Mucosa of rectum (tissue), 2 donors: Measurements from ENCODE around the gene PTPRD.

Experiments
- H3K27ac ChIP-seq, 2 donors: one replicate each; pipeline ENCODE4 v1.7.0; 2013; ENCODE audit warnings: inconsistent platforms in 2 of 2, low read depth in 2 of 2, low read length in 2 of 2
- H3K27me3 ChIP-seq, 2 donors: one replicate each; pipeline ENCODE4 v1.7.0; 2013; ENCODE audit warnings: low read length in 2 of 2; ENCODE audit not compliant: control insufficient read depth in 2 of 2, insufficient read depth in 2 of 2
- H3K36me3 ChIP-seq, 2 donors: one replicate each; pipeline ENCODE4 v1.7.0; 2013; ENCODE audit warnings: low read length in 2 of 2; ENCODE audit not compliant: control insufficient read depth in 2 of 2, insufficient read depth in 2 of 2
- H3K4me1 ChIP-seq, 2 donors: one replicate each; pipeline ENCODE4 v1.7.0; 2013; ENCODE audit warnings: low read length in 2 of 2, mild to moderate bottlenecking in 1 of 2; ENCODE audit not compliant: control insufficient read depth in 2 of 2, insufficient read depth in 2 of 2
- H3K4me3 ChIP-seq, 2 donors: one replicate each; pipeline ENCODE4 v1.7.0; 2013; ENCODE audit warnings: low read length in 2 of 2
- H3K9ac ChIP-seq, 2 donors: one replicate each; pipeline ENCODE4 v1.7.0; 2013; ENCODE audit warnings: low read length in 2 of 2, low read depth in 1 of 2, mild to moderate bottlenecking in 1 of 2
- H3K9me3 ChIP-seq, 2 donors: one replicate each; pipeline ENCODE4 v1.7.0; 2013; ENCODE audit warnings: low read length in 2 of 2; ENCODE audit not compliant: control insufficient read depth in 2 of 2
- donor health status: healthy.
- donor health status: Normal muscosa, but diverticular disease.

The PTPRD gene

GRCh38 chr9:9556865-9557803, 1055.7 kb downstream of the PTPRD start:
- Histone ChIP-seq H3K9ac (no peak overlapping the region), H3K36me3 (no peaks in the 10 kb centered on the region), H3K27me3 (no peaks in the 10 kb centered on the region), H3K4me3 (no peak overlapping the region), H3K27ac (no peak overlapping the region), H3K9me3 (no peaks in the 10 kb centered on the region), H3K4me1 (no peaks in the 10 kb centered on the region)

GRCh38 chr9:9552665-9553064, 1060.1 kb downstream of the PTPRD start:
- H3K4me1 ChIP-seq = no peaks in the 10 kb centered on the region
- no peaks in the 10 kb centered on the region for H3K27me3 ChIP-seq
- H3K4me3 ChIP-seq = no peak overlapping the region
- H3K9me3 ChIP-seq = no peaks in the 10 kb centered on the region
- H3K9ac ChIP-seq = no peak overlapping the region
- H3K27ac ChIP-seq = no peak overlapping the region
- no peaks in the 10 kb centered on the region for H3K36me3 ChIP-seq

- no peaks in the 10 kb centered on the region for H3K9me3 ChIP-seq
- H3K27ac ChIP-seq = no peak overlapping the region
Measured at GRCh38 chr9:9538766-9539165, 1074.0 kb downstream of the PTPRD start.

GRCh38 chr9:9538356-9538755, 1074.4 kb downstream of the PTPRD start:
- no peak overlapping the region for H3K4me3 ChIP-seq
- H3K9me3 ChIP-seq = no peaks in the 10 kb centered on the region
- H3K4me1 ChIP-seq = no peaks in the 10 kb centered on the region
- H3K9ac ChIP-seq = no peak overlapping the region
- no peak overlapping the region for H3K27ac ChIP-seq
- no peaks in the 10 kb centered on the region for H3K36me3 ChIP-seq
- no peaks in the 10 kb centered on the region for H3K27me3 ChIP-seq

More at GRCh38 chr9:9538766-9539165, 1074.0 kb downstream of the PTPRD start:
- H3K27me3 ChIP-seq = no peaks in the 10 kb centered on the region
- H3K36me3 ChIP-seq = no peaks in the 10 kb centered on the region
- no peak overlapping the region for H3K9ac ChIP-seq
- H3K4me3 ChIP-seq = no peak overlapping the region
- no peaks in the 10 kb centered on the region for H3K4me1 ChIP-seq

- Histone ChIP-seq H3K27ac (no peak overlapping the region), H3K4me3 (no peak overlapping the region), H3K36me3 (no peaks in the 10 kb centered on the region), H3K9ac (no peak overlapping the region), H3K9me3 (no peaks in the 10 kb centered on the region), H3K27me3 (no peaks in the 10 kb centered on the region), H3K4me1 (no peaks in the 10 kb centered on the region)
Measured at GRCh38 chr9:9536523-9536922, 1076.3 kb downstream of the PTPRD start.

- no peaks in the 10 kb centered on the region for H3K36me3 ChIP-seq
- no peak overlapping the region for H3K4me3 ChIP-seq
- H3K27ac ChIP-seq = no peak overlapping the region
Measured at GRCh38 chr9:9523476-9524139, 1089.2 kb downstream of the PTPRD start.

GRCh38 chr9:9522406-9522805, 1090.4 kb downstream of the PTPRD start:
- Histone ChIP-seq H3K9ac (no peak overlapping the region), H3K4me1 (no peaks in the 10 kb centered on the region), H3K9me3 (no peaks in the 10 kb centered on the region), H3K4me3 (no peak overlapping the region), H3K27ac (no peak overlapping the region), H3K36me3 (no peaks in the 10 kb centered on the region), H3K27me3 (no peaks in the 10 kb centered on the region)

More at GRCh38 chr9:9523476-9524139, 1089.2 kb downstream of the PTPRD start:
- H3K9ac ChIP-seq = no peak overlapping the region
- H3K27me3 ChIP-seq = no peaks in the 10 kb centered on the region
- no peaks in the 10 kb centered on the region for H3K9me3 ChIP-seq
- H3K4me1 ChIP-seq = no peaks in the 10 kb centered on the region

GRCh38 chr9:9521033-9521779, 1091.6 kb downstream of the PTPRD start:
- no peaks in the 10 kb centered on the region for H3K27me3 ChIP-seq
- H3K4me1 ChIP-seq = no peaks in the 10 kb centered on the region
- H3K4me3 ChIP-seq = no peak overlapping the region
- H3K9ac ChIP-seq = no peak overlapping the region
- no peaks in the 10 kb centered on the region for H3K9me3 ChIP-seq
- no peak overlapping the region for H3K27ac ChIP-seq
- no peaks in the 10 kb centered on the region for H3K36me3 ChIP-seq

- H3K4me1 ChIP-seq = no peaks in the 10 kb centered on the region
- no peak overlapping the region for H3K4me3 ChIP-seq
- H3K9ac ChIP-seq = no peak overlapping the region
- H3K36me3 ChIP-seq = no peaks in the 10 kb centered on the region
- H3K27ac ChIP-seq = no peak overlapping the region
- H3K27me3 ChIP-seq = no peaks in the 10 kb centered on the region
- H3K9me3 ChIP-seq = no peaks in the 10 kb centered on the region
Measured at GRCh38 chr9:9504869-9505268, 1107.9 kb downstream of the PTPRD start.

- H3K4me3 ChIP-seq = no peak overlapping the region
- H3K36me3 ChIP-seq = no peaks in the 10 kb centered on the region
- H3K27ac ChIP-seq = no peak overlapping the region
- no peaks in the 10 kb centered on the region for H3K27me3 ChIP-seq
- no peak overlapping the region for H3K9ac ChIP-seq
- H3K4me1 ChIP-seq = no peaks in the 10 kb centered on the region
- H3K9me3 ChIP-seq = no peaks in the 10 kb centered on the region
Measured at GRCh38 chr9:9499546-9499945, 1113.3 kb downstream of the PTPRD start.
